Tibial nerve (tissue), 4 donors: ENCODE data around the gene UTP14A.

Source experiments
- CTCF ChIP-seq, 5 experiments: fragments of 200-600 bp in 3 of 5; fragments of 450-650 bp in 2 of 5; sonication (generic) in 3 of 5; IDR thresholded peaks; one replicate each; pipeline ENCODE4 v1.5.1; 2016 to 2019; ENCODE audit warnings: antibody characterized with exemption in 5 of 5, mild to moderate bottlenecking in 3 of 5, moderate library complexity in 2 of 5
- EP300 ChIP-seq, 2 donors: sonication (generic); formaldehyde crosslinking; IDR thresholded peaks; one replicate each; pipeline ENCODE4 v1.6.1; 2017; ENCODE audit warnings: antibody characterized with exemption in 2 of 2, mild to moderate bottlenecking in 1 of 2
- POLR2A ChIP-seq, 2 donors: fragments of 450-650 bp; IDR thresholded peaks; one replicate each; pipeline ENCODE4 v1.6.1; 2017; ENCODE audit warnings: antibody characterized with exemption in 2 of 2, mild to moderate bottlenecking in 2 of 2, moderate library complexity in 2 of 2

GRCh38 chrX:129954804-129955203, 48.8 kb downstream of the UTP14A start:
- no peak for TF ChIP-seq EP300 (IDR thresholded peaks at IDR 0.05)
- no peak for TF ChIP-seq CTCF (IDR thresholded peaks at IDR 0.05)
- no peak for TF ChIP-seq POLR2A (IDR thresholded peaks at IDR 0.05)
